HG03439 (cell line): ENCODE results near the gene EXPH5.
"Not testable (repeated sequence)": the region's sequence is repeated elsewhere in the genome, so short reads cannot be mapped to it uniquely, and the experiment has no call there.

Experiments used
- ATAC-seq: cut with Tn5 transposase; IDR thresholded peaks from one replicate; pipeline ENCODE4 v1.9.1; 2021; ENCODE audit warnings: mild to moderate bottlenecking, moderate library complexity; ENCODE audit not compliant: unreplicated experiment

The EXPH5 gene

DNA sequence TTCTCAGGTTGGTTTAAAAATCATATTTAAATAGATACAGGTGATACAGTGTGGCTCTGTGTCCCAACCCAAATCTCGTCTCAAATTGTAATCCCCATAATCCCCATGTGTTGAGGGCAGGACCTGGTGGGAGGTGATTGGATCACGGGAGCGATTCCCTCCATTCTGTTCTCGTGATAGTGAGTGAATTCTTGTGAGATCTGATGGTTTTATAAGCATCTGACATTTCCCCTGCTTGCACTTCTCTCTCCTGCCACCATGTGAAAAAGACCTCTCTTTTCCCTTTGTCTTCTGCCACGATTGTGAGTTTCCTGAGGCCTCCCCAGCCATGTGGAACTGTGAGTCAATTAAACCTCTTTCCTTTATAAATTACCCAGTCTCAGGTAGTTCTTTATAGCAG is 9.2 kb upstream of the EXPH5 start:
- not testable (repeated sequence) for ATAC-seq

DNA sequence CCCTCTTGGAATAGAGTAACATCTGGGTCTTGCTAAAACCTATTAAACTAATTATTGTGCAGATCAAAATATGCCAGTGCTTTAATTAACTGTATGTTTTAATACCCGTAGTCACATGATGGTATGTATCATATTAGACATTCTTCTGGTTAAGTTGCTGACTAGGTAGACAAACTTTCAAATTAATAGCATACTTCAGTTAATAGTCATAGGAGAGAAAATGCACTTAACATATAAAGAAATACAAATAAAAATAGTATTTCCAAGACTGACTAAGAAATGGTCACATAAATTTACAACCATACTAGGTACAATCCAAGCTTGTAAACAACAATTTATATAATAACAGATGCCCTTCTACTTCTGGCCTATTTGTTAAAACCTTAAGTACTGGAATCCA is 7.6 kb upstream of the EXPH5 start:
- no peak for ATAC-seq

DNA sequence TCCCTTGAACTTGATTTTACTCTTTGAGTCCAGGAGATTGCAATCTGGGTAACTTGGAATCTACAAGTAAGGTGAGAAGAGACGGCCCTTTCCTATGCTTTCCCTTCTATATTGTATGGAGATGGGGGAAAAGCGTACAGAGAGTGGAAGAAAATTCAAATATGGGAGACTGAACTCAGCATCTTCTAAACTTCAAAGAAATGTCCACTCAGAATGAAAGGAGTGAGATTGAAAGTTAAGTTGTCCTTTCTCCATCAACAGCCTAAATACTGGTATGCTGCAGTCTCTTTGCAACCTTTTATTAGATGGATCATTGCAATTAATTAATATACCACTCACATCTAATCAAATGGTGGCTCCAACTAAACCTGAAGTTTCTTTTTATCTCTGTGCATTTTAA is 6.4 kb upstream of the EXPH5 start:
- no peak for ATAC-seq

DNA sequence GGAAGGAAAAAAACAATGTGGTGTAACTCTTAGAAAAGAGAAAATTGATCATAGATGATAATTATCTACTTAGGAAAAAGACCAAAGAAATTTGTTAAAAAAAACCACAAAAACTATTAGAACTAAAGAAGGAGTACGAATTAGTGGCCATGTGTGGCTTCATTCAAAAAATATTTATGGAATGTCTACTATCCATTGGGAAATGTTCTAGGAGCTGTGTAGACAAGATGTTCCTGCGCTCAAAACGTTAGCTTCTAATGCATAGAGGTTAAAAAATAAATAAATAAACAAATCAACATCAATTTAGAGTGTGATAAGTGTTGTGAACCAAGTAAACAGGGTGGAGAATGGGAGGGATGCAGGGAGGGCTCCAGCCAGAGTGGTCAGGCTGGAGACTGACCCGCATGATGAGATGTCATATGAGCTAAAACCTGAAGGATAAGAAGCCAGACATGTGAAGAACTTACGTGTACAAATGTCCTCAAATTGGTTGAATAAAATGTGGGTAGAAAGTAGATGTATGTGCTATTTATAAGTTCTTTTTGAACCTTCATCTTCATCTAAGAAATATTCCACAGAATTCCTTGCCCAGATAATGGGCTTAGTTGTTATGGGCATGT is 4.3 kb upstream of the EXPH5 start:
- no peak for ATAC-seq

DNA sequence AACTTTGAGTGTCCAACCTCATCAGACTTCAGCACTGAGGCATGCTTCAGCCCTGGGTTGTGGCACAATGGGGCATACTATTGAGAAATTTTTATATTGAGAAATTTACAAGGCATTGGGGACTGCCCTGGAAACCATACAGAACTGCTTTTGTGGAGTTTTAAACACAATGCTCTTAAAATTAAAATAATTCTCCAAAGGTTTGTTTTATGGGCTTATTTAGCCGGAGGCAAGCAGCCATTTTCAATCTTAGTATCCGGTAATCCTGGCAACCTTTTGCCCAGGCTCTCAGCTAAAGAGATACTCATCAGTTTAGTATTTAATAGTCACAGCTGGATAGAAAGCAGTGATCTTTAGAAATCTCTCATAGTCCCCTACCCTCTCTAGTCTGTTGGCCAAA is 3.1 kb upstream of the EXPH5 start:
- no peak for ATAC-seq

DNA sequence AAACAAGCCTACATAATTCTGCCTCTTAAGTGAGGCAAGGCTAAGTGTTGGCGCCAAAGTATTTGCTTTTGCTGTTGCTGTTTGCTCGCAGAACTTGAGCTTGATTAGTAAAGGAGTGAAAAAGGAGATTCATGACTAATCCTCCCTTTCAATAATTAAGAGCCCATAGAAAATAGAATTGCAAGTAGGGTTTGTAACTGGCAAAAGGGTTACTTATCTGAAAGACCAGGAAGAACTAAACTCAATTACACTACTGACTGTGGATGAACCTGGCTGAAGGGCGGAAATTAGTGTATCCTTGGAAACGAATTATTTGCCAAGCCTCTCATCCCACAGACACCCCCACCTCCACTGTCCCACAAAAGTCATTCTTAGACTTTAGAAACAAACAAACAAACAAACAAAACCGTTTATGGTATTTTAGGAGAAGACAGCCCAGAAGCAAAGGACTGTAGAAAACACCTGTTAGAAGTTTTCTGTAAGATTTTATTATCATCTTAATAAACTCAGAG is 411 bp upstream of the EXPH5 start:
- ATAC-seq: no peak

DNA sequence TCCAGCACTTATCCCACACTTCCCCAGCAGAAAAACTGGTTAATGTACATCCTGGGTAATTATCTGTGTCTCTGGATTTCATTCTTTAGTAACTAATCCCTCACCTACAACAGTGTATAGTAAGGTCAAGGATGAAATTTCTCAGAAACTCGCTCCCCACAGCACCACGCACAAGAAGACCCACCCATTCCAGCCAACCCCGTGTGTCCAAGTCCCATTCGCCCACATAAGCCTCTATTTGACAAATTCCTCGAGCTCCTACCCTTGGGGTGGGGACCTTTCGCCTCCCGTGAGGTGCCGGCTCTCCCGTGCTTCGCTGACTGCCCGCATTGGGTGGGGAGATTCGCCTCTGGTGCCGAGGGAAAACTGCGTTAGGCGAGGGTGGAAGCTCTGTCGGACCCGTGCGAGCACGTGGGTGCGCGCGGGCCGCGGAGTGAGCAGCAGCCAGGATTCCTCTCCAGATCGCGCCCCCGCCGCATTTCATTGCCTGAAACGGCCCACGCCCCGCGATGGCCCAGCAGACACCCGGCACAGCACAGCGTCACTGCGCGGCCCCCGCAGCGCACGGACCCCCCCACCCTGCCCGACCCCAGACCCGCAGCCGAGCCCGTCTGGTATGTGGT is 866 bp downstream of the EXPH5 start:
- ATAC-seq: no peak

DNA sequence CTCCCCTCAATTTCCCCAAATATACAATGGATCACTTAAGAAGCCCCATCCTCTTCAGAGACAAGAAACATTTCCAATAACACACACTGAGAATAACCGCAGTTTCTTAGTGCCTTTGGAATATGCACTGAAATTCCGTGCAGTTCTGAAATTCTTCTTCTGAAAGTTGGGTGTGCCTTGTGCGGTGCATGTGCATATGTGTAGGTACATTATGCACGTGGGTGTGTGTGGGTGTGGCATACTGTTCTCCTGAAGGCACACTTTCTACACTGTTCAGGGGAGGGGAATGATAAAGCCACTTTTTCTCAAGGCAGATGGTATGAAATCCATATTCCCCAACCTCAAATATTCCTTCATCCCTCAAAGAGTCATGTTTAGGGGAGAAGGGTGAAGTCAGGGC is 1.7 kb downstream of the EXPH5 start:
- no peak for ATAC-seq

DNA sequence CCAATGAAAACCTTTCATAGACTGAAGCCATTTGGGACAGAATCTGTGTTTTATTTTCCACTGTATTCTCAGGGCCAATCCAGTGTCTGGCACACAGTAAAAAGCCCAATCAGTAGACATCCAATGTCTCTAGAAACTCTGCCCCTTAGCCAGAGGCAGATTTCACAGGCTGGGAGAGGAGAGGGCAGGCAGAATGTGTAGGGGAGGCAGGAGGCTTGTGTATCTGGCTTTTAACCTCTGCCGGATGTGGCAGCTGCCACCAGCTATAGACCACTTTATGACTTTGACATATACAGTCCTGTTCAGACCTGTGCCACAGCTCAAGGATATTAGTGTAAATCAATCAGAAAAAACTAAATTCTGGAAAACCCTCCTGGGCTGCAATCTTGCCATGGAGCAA is 4.4 kb downstream of the EXPH5 start:
- ATAC-seq: no peak

DNA sequence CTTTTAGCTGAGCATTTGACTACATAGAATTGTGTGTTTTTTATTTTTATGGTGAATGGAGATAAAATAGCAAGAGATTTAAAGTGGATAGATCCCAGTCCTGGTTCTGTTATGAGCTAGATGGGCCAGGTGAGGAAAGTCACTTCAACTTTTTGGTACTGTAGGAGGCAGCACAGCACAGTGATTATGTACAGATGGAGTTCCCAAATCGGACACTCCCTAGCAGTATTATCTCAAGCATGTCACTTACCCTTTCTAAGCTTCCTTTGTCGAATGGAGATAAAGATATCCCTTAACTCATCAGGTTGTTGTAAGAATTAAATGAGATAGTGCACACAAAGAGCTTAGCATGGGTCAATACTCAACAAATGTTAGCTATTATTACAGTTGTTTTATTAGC is 5.3 kb downstream of the EXPH5 start:
- ATAC-seq: no peak

DNA sequence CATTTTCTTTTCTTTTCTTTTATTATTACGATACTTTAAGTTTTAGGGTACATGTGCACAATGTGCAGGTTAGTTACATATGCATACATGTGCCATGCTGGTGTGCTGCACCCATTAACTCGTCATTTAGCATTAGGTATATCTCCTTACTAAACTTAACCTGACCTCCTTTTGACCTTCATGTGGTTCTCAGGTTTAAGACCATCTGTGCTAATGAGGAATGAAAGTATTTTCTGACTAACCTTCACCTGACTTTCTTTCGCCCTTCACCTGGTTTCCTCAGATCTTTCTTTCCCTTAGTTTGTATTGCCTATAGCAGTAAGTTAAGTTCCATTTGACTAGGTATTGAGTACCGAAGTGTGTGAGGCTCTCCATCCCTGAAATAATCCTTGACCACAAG is 6.5 kb downstream of the EXPH5 start:
- ATAC-seq: no peak

DNA sequence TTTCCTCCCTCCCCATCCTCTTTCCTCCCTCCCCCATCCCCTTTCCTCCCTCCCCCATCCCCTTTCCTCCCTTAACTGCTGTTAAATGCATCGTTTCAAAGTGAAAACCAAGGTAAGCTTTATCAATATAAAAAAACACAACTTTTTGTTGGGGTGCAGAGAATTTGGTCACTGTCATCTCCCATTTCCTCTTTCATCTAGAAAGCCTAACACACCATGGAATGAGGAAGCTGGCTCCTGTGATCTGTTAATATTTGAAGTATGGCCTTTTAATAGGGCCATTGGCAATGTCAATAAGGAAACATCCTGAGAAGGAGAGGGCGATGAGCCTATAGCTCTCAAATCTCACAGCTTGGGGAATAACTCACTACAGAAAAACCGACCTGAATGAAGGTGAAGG is 7.0 kb downstream of the EXPH5 start:
- ATAC-seq: no peak

DNA sequence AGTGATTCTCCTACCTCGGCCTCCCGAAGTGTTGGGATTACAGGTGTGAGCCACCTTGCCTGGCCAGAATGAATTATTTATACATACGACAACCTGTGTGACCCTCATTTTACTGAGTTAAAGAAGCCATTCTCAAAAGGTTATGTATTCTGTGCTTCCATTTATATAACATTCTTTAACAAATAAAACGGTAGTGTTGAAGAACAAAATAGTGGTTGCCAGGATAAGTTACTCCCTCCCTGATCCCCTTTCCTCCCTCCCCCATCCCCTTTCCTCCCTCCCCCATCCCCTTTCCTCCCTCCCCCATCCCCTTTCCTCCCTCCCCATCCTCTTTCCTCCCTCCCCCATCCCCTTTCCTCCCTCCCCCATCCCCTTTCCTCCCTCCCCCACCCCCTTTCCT is 7.4 kb downstream of the EXPH5 start:
- not testable (repeated sequence) for ATAC-seq

DNA sequence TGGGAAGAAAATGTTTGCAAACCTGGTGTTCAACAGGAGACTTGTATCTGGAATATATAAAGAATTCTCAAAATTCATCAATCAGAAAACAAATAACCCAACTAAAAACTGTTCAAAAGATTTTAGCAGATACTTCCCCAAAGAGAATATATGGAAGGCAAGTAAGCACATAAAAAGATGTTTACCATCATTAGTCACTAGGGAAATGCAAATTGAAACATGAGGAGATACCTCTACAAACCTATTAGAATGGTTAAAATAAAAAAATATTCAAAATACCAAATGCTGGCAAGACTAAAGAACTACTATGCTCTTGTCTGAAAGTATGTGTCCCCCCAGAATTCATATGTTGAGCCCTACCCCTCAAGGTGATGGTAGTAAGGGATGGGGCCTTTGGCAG is 8.6 kb downstream of the EXPH5 start:
- no peak for ATAC-seq

DNA sequence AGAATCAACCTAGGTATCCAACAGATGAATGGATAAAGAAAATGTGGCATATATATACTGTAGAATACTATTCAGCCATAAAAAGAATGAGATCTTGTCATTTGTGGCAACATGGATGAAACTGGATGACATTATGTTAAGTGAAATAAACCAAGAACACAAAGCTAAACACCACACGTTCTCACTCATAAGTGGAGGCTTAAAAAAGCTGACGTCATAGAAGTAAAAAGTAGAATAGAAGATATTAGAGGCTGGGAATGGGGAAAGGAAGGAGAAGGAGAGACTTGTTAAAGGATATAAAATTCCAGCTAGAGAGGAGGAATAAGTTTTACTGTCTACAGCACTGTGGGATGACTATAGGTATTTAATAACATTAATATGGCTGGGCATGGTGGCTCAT is 12.9 kb downstream of the EXPH5 start:
- no peak for ATAC-seq

DNA sequence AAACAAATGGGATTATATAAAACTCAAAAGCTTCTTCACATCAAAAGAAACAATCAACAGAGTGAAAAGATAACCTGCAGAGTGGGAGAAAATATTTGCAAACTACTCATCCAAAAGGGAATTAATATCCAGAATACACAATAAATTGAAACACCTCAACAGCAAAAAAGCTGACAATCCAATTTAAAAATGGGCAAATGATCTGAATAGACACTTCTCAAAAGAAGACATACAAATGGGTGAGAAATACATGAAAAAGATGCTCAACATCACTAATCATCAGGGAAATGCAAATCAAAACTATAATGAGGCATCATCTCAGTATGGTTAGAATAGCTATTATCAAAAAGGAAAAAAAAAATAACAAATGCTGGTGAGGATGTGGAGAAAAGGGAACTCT is 13.5 kb downstream of the EXPH5 start:
- ATAC-seq: no peak

DNA sequence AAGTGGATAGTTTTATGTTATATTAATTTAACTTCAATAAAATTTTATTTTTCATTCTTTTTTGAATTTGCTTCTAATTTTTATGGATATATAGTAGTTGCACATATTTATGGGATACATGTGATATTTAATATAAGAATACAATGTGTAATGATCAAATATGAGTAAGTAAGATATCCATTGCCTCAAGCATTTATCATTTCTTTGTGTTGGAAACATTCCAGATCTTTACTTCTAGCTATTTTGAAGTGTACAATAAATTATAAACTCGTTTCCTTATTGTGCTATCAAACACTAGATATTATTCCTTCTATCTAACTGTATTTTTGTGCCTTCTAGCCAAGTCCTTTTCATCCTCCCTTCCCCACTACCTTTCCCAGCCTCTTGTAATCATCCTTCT is 17.0 kb downstream of the EXPH5 start:
- ATAC-seq: no peak

DNA sequence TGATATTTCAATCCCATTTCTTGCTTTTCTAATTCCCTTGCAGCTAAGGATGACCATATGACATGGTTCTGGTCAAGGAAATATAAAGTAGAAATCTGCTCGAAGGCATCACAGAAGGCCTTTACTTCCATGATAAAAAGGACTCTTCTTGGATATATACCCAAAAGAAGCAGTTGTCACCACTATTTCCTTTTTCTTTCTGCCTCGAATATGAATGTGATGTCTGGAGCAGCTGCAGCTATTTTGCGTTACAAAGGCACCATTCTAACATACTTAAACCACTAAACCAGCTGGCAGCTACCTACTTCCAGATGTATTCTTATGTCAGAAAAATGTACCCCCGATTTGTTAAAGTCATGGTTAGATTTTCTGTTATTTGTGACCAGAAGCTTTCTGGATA is 18.9 kb downstream of the EXPH5 start:
- ATAC-seq: no peak

DNA sequence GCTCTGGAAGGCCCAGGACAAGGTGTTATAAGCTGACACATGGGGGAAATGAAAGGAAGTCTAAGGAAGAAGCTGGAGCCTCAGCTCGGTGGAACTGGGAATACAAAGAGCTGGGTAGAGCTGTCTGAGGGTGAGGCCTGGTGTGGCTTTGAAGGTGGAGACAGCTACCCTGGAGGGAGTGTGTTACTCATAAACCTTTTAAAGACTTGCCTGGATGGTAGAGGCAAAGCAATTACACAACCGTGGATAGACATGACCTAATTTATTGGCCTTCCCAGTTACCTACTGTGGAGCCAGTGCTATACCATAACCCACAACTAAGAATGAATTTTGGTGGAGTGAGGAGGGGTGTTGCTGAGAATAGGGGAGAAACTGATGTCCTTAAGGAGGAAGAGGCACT is 22.6 kb downstream of the EXPH5 start:
- no peak for ATAC-seq

DNA sequence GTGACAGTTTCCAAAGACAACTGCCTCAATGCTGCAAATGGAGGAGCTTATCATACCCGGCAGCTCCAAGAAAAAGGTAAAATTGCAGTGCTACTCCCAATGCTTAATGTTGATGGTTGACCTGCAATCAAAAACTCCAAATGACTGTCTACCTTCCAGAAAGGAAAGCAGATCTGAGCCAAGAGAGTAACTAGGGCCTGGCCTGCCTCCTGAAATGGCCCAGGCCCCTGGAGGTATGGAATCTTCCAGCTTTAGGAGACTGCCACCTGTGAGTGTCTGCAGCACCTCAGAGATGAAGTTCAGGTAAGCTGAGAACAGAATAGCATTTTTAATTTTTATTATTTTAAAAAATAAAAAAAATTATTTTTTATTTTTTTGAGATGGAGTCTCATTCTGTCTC is 23.7 kb downstream of the EXPH5 start:
- ATAC-seq: no peak

DNA sequence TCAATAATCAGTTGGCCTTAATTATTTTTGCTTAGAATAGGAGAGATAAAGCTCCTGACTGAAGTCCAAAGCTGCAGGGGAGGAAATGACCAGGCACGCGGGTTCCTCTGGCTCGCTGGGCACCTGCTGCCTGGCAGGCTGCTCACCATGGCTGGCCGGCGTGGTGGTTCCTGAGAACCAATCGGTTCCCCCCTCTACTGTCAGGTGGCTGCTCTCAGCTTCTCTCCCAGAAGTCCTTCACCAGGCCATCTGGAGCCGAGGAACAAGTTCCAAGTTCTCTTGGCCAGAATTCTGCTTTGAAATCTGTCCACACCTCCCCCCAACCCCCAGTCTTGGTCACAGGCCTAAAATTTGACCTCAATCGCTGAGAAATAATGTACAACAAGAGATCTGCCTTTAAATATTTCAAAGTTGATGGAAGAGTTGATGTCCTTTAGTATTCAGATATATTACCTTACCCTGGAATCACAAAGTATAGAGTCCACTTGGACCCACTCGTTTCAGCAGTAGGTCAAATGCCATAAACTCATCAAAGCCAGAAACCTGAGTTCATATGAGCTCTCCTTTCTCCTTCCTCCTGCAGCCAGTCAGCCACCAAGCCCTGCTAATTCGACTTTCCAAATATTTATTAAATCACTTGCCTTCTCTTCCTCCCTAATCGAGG is 25.2 kb downstream of the EXPH5 start:
- ATAC-seq: no peak

DNA sequence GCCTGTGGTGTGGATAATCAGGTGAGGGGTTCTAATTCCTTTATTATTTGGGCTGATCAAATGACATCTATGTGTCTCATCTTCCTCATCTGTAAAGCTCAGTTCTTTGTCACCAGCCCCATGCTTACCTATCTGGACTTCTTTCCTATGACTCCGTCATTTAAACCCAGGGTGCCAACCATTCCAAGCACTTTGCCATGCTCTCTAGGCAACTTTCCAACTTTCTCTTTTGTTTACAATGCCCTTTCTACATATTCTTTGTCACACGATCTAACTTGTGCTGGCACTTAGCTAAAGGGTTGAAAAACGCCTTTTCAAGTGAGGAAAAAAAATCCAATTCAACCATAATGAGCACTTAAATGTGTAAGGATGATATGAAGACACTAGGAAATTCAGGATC is 27.9 kb downstream of the EXPH5 start:
- no peak for ATAC-seq
